K562 (cell line): ENCODE results near the gene TSPOAP1. TPM values are rescaled to one million over a fixed set of nuclear protein-coding genes. Genes with fewer than 3 reads are reported as not detected.

ENCODE experiments used
- ATF4 ChIP-seq: fragments of 450-650 bp; formaldehyde crosslinking; IDR thresholded peaks from 2 replicates; pipeline ENCODE4 v1.4.0; 2022; ENCODE audit warnings: mild to moderate bottlenecking, moderate library complexity
- BDP1 ChIP-seq: IDR thresholded peaks from 3 replicates; pipeline ENCODE4 v1.6.1; 2011; ENCODE audit not compliant: insufficient read length, insufficient read depth
- BRCA1 ChIP-seq, 2 experiments: fragments of 450-650 bp in 1 of 2; sonication (generic) in 1 of 2; formaldehyde crosslinking in 1 of 2; IDR thresholded peaks; 2 replicates each; pipeline versions ENCODE4 v1.5.0 to v1.6.1; 2017 to 2020; ENCODE audit warnings: mild to moderate bottlenecking in 1 of 2, missing genetic modification reagents in 1 of 2
- CHCHD3 ChIP-seq: fragments of 250-450 bp; sonication (Bioruptor Pico); IDR thresholded peaks from 2 replicates; pipeline ENCODE4 v2.1.2; 2022; ENCODE audit warnings: mild to moderate bottlenecking
- CREB3 ChIP-seq: fragments of 450-650 bp; conservative IDR thresholded peaks from 2 replicates; pipeline ENCODE4 v1.6.1; 2016; ENCODE audit warnings: missing genetic modification characterization, low read depth, mild to moderate bottlenecking, missing compliant biosample characterization, moderate library complexity
- RAD21 ChIP-seq, 2 experiments: fragments of 250-450 bp in 1 of 2; fragments of 450-650 bp in 1 of 2; sonication (Bioruptor Pico) in 1 of 2; formaldehyde crosslinking in 1 of 2; IDR thresholded peaks in 1 of 2; conservative IDR thresholded peaks in 1 of 2; 2 replicates each; pipeline versions ENCODE4 v1.4.0 to v1.8.0; 2020 to 2022; ENCODE audit warnings: mild to moderate bottlenecking in 2 of 2, moderate library complexity in 1 of 2
- RFX5 ChIP-seq: IDR thresholded peaks from 2 replicates; pipeline ENCODE4 v1.6.1; 2011; ENCODE audit warnings: low read depth, mild to moderate bottlenecking, improper control_type of control experiment, low read length
- SETDB1 ChIP-seq: IDR thresholded peaks from one replicate; pipeline ENCODE4 v1.6.1; 2012; ENCODE audit warnings: low read length, control low read depth, inconsistent platforms
- STAG1 ChIP-seq: sonication (generic); formaldehyde crosslinking; IDR thresholded peaks from 2 replicates; pipeline ENCODE4 v1.5.0; 2020; ENCODE audit warnings: missing genetic modification reagents, borderline replicate concordance
- TAF1 ChIP-seq: IDR thresholded peaks from 2 replicates; pipeline ENCODE4 v1.6.1; 2011; ENCODE audit warnings: mild to moderate bottlenecking, low read length, moderate library complexity; ENCODE audit not compliant: insufficient read depth, control insufficient read depth, severe bottlenecking; ENCODE audit errors: extremely low read depth
- TCF15 ChIP-seq: fragments of 250-450 bp; sonication (Bioruptor Pico); IDR thresholded peaks from 2 replicates; pipeline ENCODE4 v1.8.0; 2022; ENCODE audit warnings: moderate library complexity, mild to moderate bottlenecking, inconsistent platforms
- TCF3 ChIP-seq: sonication (generic); formaldehyde crosslinking; IDR thresholded peaks from 2 replicates; pipeline ENCODE4 v1.4.0; 2020; ENCODE audit warnings: mild to moderate bottlenecking, missing genetic modification reagents
- TCF7 ChIP-seq: sonication (generic); IDR thresholded peaks from 2 replicates; pipeline ENCODE4 v1.6.1; 2016; ENCODE audit warnings: antibody characterized with exemption, borderline replicate concordance
- TOE1 ChIP-seq, 2 experiments: fragments of 450-650 bp in 1 of 2; sonication (generic) in 1 of 2; formaldehyde crosslinking in 1 of 2; IDR thresholded peaks; 2 replicates each; pipeline versions ENCODE4 v1.7.1 to v1.8.0; 2016 to 2022; ENCODE audit warnings: borderline replicate concordance in 2 of 2, mild to moderate bottlenecking in 2 of 2, antibody characterized with exemption in 1 of 2, inconsistent platforms in 1 of 2, low read depth in 1 of 2, missing genetic modification reagents in 1 of 2, moderate library complexity in 1 of 2
- ZNF280A ChIP-seq: fragments of 450-650 bp; IDR thresholded peaks from 2 replicates; pipeline ENCODE4 v1.6.1; 2018; ENCODE audit warnings: mild to moderate bottlenecking, low read depth; ENCODE audit not compliant: partially characterized antibody
- ZNF316 ChIP-seq: fragments of 450-650 bp; IDR thresholded peaks from 2 replicates; pipeline ENCODE4 v1.6.1; 2016
- ZNF609 ChIP-seq: sonication (generic); formaldehyde crosslinking; IDR thresholded peaks from 2 replicates; pipeline ENCODE4 v1.8.1; 2023; ENCODE audit warnings: missing genetic modification reagents, mild to moderate bottlenecking, borderline replicate concordance
- polyA plus RNA-seq, 8 experiments: library from polyadenylated mRNA; depleted of rRNA in 4 of 8; stranded (reverse) in 5 of 8; unstranded in 3 of 8; fragments of >200 nt; fragmentation: Nextera tagmentation in 2 of 8; fragmentation: Illumina TruSeq in 1 of 8; extraction: Ambion mirVana in 2 of 8; extraction: Trizol in 1 of 8; gene quantifications; 2 replicates each; pipeline versions ENCODE4 v1.2.1 to v1.2.3, GENCODE V29; 2011 to 2014; ENCODE audit warnings: inconsistent platforms in 1 of 8, missing spikeins in 1 of 8
- total RNA-seq, 7 experiments: library from RNA; depleted of rRNA in 6 of 7; stranded (reverse); fragments of >200 nt in 6 of 7; fragmentation: Illumina TruSeq in 2 of 7; extraction: Trizol in 2 of 7; gene quantifications; 2 replicates each; pipeline versions ENCODE4 v1.2.1 to v1.2.3, GENCODE V29; 2011 to 2021; ENCODE audit warnings: low replicate concordance in 1 of 7

The TSPOAP1 gene
- total and polyA plus RNA-seq, 9 of the 15 experiments (the other 6 are each of a cell fraction or from before 2014, with no cell fraction given): 0.87 to 3.9 (median 1.8) TPM; not detected in 2

GRCh38 chr17:58335779-58336455 is 7.3 kb upstream of the TSPOAP1 start (continued):
- TF ChIP-seq ZNF609 (CRISPR knock-in tag): no peak
- no peak for TF ChIP-seq STAG1 (CRISPR knock-in tag)
- no peak for TF ChIP-seq ZNF280A
- TF ChIP-seq BRCA1 (IDR thresholded peaks at IDR 0.05): no peak
- TF ChIP-seq BRCA1 (CRISPR knock-in tag; IDR thresholded peaks at IDR 0.05): no peak
- TF ChIP-seq TCF15 (CRISPR knock-in tag): no peak
- peak; percentile 86 for TF ChIP-seq CREB3 (tag)
- TF ChIP-seq TCF3: no peak
- 0 out of 2 replicates have a peak, but pooled peaks have one; percentile 10 for TF ChIP-seq ATF4 (CRISPR knock-in tag)
- no peak for TF ChIP-seq TCF7
- TF ChIP-seq RAD21 (CRISPR knock-in tag; conservative IDR thresholded peaks at IDR 0.05 in 1 of 2, IDR thresholded peaks at IDR 0.05 in 1 of 2): no peak
- TF ChIP-seq TOE1 (IDR thresholded peaks at IDR 0.05; ENCODE audit: borderline replicate concordance): no peak
- no peak for TF ChIP-seq TOE1 (CRISPR knock-in tag; IDR thresholded peaks at IDR 0.05; ENCODE audit: borderline replicate concordance, low read depth)
- TF ChIP-seq CHCHD3: no peak
- TF ChIP-seq BDP1: no peak
- TF ChIP-seq SETDB1: no peak
- no peak for TF ChIP-seq RFX5
- TF ChIP-seq ZNF316: no peak
- TF ChIP-seq TAF1: peak; percentile 56
